HepG2 (cell line): ENCODE results near the gene PDCD11. TPM values are rescaled to one million over a fixed set of nuclear protein-coding genes. Genes with fewer than 3 reads are reported as not detected.

Experiments used
- AGO1 ChIP-seq: fragments of 200-400 bp; formaldehyde crosslinking; IDR thresholded peaks from 2 replicates; pipeline ENCODE4 v1.6.1; 2017; ENCODE audit warnings: mild to moderate bottlenecking, low read depth, low read length, moderate library complexity; ENCODE audit not compliant: poor library complexity, severe bottlenecking
- GABPA ChIP-seq, 2 experiments: IDR thresholded peaks; 2 replicates each; pipeline ENCODE4 v1.6.1; 2011 to 2016; ENCODE audit warnings: low read depth in 2 of 2, low read length in 1 of 2, missing biosample characterization in 1 of 2, missing genetic modification characterization in 1 of 2
- HDAC2 ChIP-seq: sonication (generic); formaldehyde crosslinking; IDR thresholded peaks from 2 replicates; pipeline ENCODE4 v1.4.0; 2020; ENCODE audit warnings: missing genetic modification reagents
- MAF1 ChIP-seq: sonication (generic); formaldehyde crosslinking; IDR thresholded peaks from 2 replicates; pipeline ENCODE4 v1.5.0; 2020; ENCODE audit warnings: missing genetic modification reagents, borderline replicate concordance
- NFYB ChIP-seq: sonication (generic); formaldehyde crosslinking; IDR thresholded peaks from 2 replicates; pipeline ENCODE4 v1.4.0; 2020; ENCODE audit warnings: missing genetic modification reagents
- SIN3A ChIP-seq: IDR thresholded peaks from 2 replicates; pipeline ENCODE4 v1.6.1; 2011; ENCODE audit warnings: low read depth, mild to moderate bottlenecking, control low read depth, low read length, borderline replicate concordance
- SIX1 ChIP-seq: sonication (generic); formaldehyde crosslinking; IDR thresholded peaks from 2 replicates; pipeline ENCODE4 v1.4.0; 2020; ENCODE audit warnings: missing genetic modification reagents, borderline replicate concordance
- ZFP90 ChIP-seq: sonication (generic); formaldehyde crosslinking; IDR thresholded peaks from 2 replicates; pipeline ENCODE4 v1.8.0; 2022; ENCODE audit warnings: missing genetic modification reagents, mild to moderate bottlenecking, inconsistent platforms, borderline replicate concordance
- ZNF205 ChIP-seq: IDR thresholded peaks from 2 replicates; pipeline ENCODE4 v1.6.1; 2018; ENCODE audit warnings: missing biosample characterization, missing genetic modification reagents
- ZNF33A ChIP-seq: sonication (generic); formaldehyde crosslinking; IDR thresholded peaks from 2 replicates; pipeline ENCODE4 v1.5.1; 2020; ENCODE audit warnings: missing genetic modification reagents, mild to moderate bottlenecking, moderate library complexity, borderline replicate concordance
- ZNF350 ChIP-seq: sonication (generic); formaldehyde crosslinking; IDR thresholded peaks from 2 replicates; pipeline ENCODE4 v1.4.0; 2020; ENCODE audit warnings: mild to moderate bottlenecking, low read depth, missing genetic modification reagents, borderline replicate concordance
- ZNF569 ChIP-seq: sonication (generic); formaldehyde crosslinking; IDR thresholded peaks from 2 replicates; pipeline ENCODE4 v1.5.0; 2020; ENCODE audit warnings: mild to moderate bottlenecking, missing genetic modification reagents, moderate library complexity, borderline replicate concordance
- ZNF670 ChIP-seq: sonication (generic); formaldehyde crosslinking; IDR thresholded peaks from 2 replicates; pipeline ENCODE4 v1.8.0; 2022; ENCODE audit warnings: mild to moderate bottlenecking, missing genetic modification reagents, borderline replicate concordance
- ZNF746 ChIP-seq: sonication (generic); formaldehyde crosslinking; IDR thresholded peaks from 2 replicates; pipeline ENCODE4 v1.8.0; 2022; ENCODE audit warnings: mild to moderate bottlenecking, missing genetic modification reagents
- ZNF775 ChIP-seq: sonication (generic); formaldehyde crosslinking; IDR thresholded peaks from 2 replicates; pipeline ENCODE4 v1.4.0; 2020; ENCODE audit warnings: missing genetic modification reagents, mild to moderate bottlenecking, moderate library complexity, borderline replicate concordance
- polyA plus RNA-seq, 8 experiments: library from polyadenylated mRNA; depleted of rRNA in 3 of 8; stranded (reverse) in 7 of 8; unstranded in 1 of 8; fragments of >200 nt; fragmentation: Illumina TruSeq in 4 of 8; extraction: Trizol in 4 of 8; gene quantifications; 2 replicates each; pipeline versions ENCODE4 v1.2.1 to v1.2.3, GENCODE V29; 2011 to 2016; ENCODE audit warnings: low read depth in 4 of 8, missing spikeins in 1 of 8, mixed read lengths in 1 of 8; ENCODE audit not compliant: insufficient read depth in 1 of 8
- total RNA-seq, 5 experiments: library from RNA; depleted of rRNA; stranded (reverse); fragments of >200 nt; fragmentation: Illumina TruSeq; extraction: Trizol; gene quantifications; 2 replicates each; pipeline ENCODE4 v1.2.3, GENCODE V29; 2016; ENCODE audit warnings: low read depth in 1 of 5
- TF ChIP-seq, protein P1 (sequence below): sonication (generic); formaldehyde crosslinking; IDR thresholded peaks from 2 replicates; pipeline ENCODE4 v1.4.0; 2020; ENCODE audit warnings: missing genetic modification reagents
- TF ChIP-seq, protein P2 (sequence below): sonication (generic); formaldehyde crosslinking; IDR thresholded peaks from 2 replicates; pipeline ENCODE4 v1.4.0; 2020; ENCODE audit warnings: missing genetic modification reagents
- TF ChIP-seq, protein P3 (sequence below): sonication (generic); formaldehyde crosslinking; IDR thresholded peaks from 2 replicates; pipeline ENCODE4 v1.5.1; 2020; ENCODE audit warnings: missing genetic modification reagents, mild to moderate bottlenecking, borderline replicate concordance
- TF ChIP-seq, protein P4 (sequence below): sonication (generic); formaldehyde crosslinking; IDR thresholded peaks from 2 replicates; pipeline ENCODE4 v1.5.0; 2020; ENCODE audit warnings: mild to moderate bottlenecking, missing genetic modification reagents, moderate library complexity
- TF ChIP-seq, protein P5 (sequence below): sonication (generic); formaldehyde crosslinking; IDR thresholded peaks from 2 replicates; pipeline ENCODE4 v1.8.0; 2022; ENCODE audit warnings: missing genetic modification reagents, low read depth, mild to moderate bottlenecking, borderline replicate concordance

PDCD11 gene
- total and polyA plus RNA-seq, 2 of the 13 experiments (the other 11 are each of a cell fraction or from before 2014, with no cell fraction given) = 12.8 to 52.8 TPM

DNA sequence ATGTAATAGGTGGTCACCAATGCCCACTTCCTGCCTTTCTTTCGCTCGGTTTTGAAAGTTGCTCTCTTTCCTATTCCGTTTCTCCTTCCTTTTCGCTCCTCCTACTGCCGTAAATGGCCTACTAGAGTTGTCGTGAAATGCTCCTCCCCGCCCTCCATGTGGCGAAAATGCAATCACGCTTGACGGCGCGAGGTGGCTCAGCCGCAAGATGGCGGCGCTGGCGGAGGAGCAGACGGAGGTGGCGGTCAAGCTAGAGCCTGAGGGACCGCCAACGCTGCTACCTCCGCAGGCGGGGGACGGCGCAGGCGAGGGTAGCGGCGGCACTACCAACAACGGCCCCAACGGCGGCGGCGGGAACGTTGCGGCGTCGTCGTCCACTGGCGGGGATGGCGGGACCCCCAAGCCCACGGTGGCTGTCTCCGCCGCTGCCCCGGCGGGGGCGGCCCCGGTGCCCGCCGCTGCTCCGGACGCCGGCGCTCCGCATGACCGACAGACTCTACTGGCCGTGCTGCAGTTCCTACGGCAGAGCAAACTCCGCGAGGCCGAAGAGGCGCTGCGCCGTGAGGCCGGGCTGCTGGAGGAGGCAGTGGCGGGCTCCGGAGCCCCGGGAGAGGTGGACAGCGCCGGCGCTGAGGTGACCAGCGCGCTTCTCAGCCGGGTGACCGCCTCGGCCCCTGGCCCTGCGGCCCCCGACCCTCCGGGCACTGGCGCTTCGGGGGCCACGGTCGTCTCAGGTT lies 28.5 kb upstream of the PDCD11 start, which contains the start of gene TAF5 (continued):
- TF ChIP-seq, protein P1, sequence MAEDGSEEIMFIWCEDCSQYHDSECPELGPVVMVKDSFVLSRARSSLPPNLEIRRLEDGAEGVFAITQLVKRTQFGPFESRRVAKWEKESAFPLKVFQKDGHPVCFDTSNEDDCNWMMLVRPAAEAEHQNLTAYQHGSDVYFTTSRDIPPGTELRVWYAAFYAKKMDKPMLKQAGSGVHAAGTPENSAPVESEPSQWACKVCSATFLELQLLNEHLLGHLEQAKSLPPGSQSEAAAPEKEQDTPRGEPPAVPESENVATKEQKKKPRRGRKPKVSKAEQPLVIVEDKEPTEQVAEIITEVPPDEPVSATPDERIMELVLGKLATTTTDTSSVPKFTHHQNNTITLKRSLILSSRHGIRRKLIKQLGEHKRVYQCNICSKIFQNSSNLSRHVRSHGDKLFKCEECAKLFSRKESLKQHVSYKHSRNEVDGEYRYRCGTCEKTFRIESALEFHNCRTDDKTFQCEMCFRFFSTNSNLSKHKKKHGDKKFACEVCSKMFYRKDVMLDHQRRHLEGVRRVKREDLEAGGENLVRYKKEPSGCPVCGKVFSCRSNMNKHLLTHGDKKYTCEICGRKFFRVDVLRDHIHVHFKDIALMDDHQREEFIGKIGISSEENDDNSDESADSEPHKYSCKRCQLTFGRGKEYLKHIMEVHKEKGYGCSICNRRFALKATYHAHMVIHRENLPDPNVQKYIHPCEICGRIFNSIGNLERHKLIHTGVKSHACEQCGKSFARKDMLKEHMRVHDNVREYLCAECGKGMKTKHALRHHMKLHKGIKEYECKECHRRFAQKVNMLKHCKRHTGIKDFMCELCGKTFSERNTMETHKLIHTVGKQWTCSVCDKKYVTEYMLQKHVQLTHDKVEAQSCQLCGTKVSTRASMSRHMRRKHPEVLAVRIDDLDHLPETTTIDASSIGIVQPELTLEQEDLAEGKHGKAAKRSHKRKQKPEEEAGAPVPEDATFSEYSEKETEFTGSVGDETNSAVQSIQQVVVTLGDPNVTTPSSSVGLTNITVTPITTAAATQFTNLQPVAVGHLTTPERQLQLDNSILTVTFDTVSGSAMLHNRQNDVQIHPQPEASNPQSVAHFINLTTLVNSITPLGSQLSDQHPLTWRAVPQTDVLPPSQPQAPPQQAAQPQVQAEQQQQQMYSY (CRISPR knock-in tag) = no peak
- TF ChIP-seq, protein P2, sequence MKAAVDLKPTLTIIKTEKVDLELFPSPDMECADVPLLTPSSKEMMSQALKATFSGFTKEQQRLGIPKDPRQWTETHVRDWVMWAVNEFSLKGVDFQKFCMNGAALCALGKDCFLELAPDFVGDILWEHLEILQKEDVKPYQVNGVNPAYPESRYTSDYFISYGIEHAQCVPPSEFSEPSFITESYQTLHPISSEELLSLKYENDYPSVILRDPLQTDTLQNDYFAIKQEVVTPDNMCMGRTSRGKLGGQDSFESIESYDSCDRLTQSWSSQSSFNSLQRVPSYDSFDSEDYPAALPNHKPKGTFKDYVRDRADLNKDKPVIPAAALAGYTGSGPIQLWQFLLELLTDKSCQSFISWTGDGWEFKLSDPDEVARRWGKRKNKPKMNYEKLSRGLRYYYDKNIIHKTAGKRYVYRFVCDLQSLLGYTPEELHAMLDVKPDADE (CRISPR knock-in tag) = 0 out of 2 replicates have a peak, but pooled peaks have one; percentile 39
- TF ChIP-seq, protein P3, sequence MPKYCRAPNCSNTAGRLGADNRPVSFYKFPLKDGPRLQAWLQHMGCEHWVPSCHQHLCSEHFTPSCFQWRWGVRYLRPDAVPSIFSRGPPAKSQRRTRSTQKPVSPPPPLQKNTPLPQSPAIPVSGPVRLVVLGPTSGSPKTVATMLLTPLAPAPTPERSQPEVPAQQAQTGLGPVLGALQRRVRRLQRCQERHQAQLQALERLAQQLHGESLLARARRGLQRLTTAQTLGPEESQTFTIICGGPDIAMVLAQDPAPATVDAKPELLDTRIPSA = peak; percentile 67; the same call in 1 of the 2 replicates
- TF ChIP-seq ZNF746 (CRISPR knock-in tag) (no peak), ZNF569 (no peak), ZNF775 (CRISPR knock-in tag) (no peak), ZNF670 (CRISPR knock-in tag) (no peak), ZNF33A (CRISPR knock-in tag) (no peak), SIX1 (no peak), MAF1 (CRISPR knock-in tag) (peak; percentile 38; the same call in 1 of the 2 replicates), ZFP90 (no peak), AGO1 (no peak), SIN3A (no peak), HDAC2 (CRISPR knock-in tag) (peak; percentile 45; the same call in 1 of the 2 replicates), ZNF350 (peak; percentile 79), NFYB (CRISPR knock-in tag) (peak; percentile 19; the same call in 1 of the 2 replicates), ZNF205 (no peak), GABPA (IDR thresholded peaks at IDR 0.05; ENCODE audit: low read depth, low read length) (peak; percentile 21; the same call in 1 of the 2 replicates), GABPA (CRISPR knock-in tag; IDR thresholded peaks at IDR 0.05; ENCODE audit: low read depth) (peak; percentile 81)
- TF ChIP-seq, protein P4, sequence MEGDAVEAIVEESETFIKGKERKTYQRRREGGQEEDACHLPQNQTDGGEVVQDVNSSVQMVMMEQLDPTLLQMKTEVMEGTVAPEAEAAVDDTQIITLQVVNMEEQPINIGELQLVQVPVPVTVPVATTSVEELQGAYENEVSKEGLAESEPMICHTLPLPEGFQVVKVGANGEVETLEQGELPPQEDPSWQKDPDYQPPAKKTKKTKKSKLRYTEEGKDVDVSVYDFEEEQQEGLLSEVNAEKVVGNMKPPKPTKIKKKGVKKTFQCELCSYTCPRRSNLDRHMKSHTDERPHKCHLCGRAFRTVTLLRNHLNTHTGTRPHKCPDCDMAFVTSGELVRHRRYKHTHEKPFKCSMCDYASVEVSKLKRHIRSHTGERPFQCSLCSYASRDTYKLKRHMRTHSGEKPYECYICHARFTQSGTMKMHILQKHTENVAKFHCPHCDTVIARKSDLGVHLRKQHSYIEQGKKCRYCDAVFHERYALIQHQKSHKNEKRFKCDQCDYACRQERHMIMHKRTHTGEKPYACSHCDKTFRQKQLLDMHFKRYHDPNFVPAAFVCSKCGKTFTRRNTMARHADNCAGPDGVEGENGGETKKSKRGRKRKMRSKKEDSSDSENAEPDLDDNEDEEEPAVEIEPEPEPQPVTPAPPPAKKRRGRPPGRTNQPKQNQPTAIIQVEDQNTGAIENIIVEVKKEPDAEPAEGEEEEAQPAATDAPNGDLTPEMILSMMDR = peak; percentile 25; the same call in 1 of the 2 replicates
- TF ChIP-seq, protein P5, sequence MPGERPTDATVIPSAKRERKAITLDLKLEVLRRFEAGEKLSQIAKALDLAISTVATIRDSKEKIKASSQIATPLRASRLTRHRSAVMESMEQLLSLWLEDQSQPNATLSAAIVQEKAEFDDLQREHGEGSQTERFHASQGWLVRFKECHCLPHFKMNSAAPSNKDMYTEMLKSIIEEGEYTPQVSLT (CRISPR knock-in tag) = 0 out of 2 replicates have a peak, but pooled peaks have one; percentile 1
